GM19240 (cell line): ENCODE results near the gene UCKL1.

Experiments used
- DNase-seq: peaks from one replicate; pipeline ENCODE4 v3.0.0; 2011; ENCODE audit warnings: low spot score; ENCODE audit not compliant: insufficient read length

The UCKL1 gene

DNA sequence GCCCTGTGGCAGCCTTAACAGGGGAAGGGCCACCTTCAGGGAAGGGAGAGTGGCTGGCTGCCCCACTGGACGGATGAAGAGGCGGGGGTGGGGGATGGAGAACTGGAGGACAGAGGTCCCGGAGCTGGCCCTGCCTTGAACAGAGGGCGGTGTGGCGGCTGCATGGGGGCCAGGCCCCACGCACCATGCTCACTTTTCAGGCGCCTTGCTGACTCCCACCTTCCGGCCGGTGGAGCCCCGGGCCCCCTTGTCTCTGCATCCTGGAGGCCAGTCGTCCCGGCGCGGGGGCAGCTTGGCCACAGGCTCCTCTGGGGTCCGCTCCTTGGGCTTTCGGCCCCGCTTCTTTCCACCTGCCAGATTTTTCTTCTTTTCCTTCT lies 3.5 kb upstream of the UCKL1 start:
- DNase-seq = no peak

- no peak for DNase-seq
Measured at GRCh38 chr20:63958964-63959698, 2.9 kb upstream of the UCKL1 start.

DNA sequence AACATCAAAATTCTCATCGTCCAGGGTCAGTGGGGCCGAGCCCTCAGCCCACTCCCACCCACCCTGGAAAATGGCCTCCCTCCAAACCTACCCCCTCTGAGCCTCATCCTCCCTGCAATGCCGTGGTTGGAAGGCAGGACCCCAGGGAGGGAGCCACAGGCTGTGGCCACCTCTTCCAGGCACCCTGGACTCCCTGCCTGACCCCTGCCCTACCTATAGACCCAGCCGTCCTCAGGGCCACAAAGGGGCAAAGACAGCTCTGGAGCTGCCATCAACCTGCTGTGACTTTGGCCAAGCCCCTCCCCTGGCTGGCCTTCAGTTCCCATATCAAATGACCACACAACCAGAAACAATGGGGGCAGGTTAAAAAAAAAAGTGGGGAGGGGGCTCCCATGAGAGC lies 2.3 kb upstream of the UCKL1 start:
- DNase-seq = no peak

- DNase-seq = no peak
Measured at GRCh38 chr20:63957690-63958441, 1.6 kb upstream of the UCKL1 start.

GRCh38 chr20:63957004-63957689 lies 931 bp upstream of the UCKL1 start:
- peak; percentile 69 for DNase-seq

DNA sequence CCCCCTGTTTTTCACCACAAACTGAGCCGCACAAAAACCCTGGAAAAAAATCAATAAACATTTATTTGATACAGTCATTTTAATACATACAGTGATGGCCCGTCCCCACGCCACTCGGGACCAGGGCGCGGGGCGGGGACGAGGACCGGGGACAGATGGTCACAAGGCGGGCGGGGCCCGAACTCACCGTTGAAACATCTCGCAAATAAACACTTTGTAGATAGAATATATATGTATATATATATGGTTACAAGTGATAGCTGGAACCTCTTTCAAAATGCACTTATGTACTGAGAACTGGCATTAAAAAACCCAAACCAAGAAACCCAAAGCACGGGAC lies 418 bp upstream of the UCKL1 start:
- DNase-seq = no peak

DNA sequence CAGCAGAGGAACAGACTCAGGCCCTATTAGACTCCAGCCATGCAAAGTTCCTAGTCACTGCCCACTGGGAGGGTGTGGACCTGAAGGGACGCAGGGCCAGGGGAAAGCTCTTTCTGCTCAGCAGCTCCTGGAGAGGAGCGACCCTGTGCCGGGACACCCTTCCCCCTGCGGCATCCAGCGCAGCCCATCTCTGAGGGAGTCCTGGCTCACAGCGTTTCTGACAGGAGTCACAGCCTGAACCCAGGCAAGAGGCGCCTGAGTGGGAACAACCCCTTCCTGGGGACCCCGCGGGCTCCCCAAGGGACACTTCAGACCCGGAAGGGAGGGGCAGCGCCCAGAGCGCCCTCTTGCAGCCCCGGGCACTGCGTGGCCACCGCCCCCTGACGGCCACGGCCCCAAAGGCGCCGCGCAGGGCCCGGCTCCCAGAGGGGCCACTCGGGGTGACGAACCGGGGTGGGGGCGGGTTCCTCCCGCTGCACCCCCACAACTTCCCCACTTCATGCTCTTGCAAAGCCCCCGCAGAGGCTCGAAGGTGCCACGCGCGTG lies 862 bp downstream of the UCKL1 start:
- DNase-seq = peak; percentile 51

DNA sequence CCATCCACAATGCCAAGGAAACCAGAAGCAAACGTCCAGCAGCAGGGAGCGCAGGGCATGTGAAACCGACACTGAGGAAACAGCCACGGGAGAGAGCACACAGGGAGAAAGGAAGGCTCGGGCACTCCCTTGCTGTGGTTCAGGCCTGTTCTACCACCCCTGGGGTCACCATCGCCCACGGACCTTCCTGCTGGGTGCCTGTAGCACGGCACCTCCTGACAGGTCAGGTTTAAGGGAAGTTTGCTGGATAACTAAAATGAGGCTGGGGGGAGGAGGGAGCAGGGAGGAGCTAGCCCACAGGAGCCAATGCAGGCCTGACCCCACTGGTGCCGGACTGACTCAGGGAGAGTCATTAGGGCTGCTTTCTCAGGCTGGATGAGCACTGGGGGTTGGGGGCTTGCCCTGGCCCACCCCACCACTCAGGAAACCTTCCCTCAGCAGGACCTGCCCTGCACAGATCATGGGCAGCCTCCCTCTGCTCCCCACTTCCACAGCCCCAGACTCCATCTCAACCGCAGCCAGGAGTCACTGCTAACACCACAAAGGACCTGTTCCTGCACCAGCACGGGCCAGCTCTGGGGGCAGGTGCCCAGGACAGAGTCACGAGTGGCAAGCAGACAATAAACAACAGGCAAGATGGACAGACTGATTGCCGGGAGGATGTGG lies 2.3 kb downstream of the UCKL1 start:
- DNase-seq = no peak

- no peak for DNase-seq
Measured at GRCh38 chr20:63952769-63953168, 3.4 kb downstream of the UCKL1 start.

- no peak for DNase-seq
Measured at GRCh38 chr20:63952210-63952535, 4.0 kb downstream of the UCKL1 start.

DNA sequence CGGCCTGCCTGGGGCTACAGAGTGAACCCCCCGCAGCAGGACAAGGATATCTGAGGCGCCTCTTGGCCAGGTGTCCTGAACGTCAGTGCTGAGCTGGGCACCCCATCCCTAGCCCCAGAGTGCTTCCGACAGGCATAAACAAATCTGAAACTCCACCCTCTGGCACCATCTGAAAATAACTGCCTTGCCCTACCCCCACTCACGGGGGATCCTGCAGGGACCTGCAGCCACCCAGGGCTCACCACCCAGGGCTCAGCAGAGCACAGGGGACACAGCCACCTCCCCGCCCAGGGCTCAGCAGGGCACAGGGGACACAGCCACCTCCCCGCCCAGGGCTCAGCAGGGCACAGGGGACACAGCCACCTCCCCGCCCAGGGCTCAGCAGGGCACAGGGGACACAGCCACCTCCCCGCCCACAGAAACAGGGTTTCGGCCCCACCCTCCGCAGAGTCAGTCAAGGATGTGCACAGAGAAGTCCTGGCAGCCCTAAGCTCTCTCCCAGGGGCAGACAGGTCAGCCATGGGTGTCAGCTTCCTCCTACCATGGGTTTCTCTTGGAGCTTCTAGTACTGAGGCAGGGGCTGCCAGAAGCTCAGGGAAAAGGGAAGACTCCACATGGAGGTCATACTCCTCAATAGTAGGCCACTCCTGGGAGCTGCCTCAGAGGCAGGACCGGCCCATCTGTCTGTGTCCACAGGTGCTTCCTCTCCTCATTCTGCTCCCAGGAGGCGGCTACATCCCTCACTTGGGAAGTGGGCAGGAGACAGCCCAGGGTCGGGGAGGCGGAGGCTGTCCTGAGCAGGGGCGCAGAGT lies 4.6 kb downstream of the UCKL1 start:
- DNase-seq = no peak

DNA sequence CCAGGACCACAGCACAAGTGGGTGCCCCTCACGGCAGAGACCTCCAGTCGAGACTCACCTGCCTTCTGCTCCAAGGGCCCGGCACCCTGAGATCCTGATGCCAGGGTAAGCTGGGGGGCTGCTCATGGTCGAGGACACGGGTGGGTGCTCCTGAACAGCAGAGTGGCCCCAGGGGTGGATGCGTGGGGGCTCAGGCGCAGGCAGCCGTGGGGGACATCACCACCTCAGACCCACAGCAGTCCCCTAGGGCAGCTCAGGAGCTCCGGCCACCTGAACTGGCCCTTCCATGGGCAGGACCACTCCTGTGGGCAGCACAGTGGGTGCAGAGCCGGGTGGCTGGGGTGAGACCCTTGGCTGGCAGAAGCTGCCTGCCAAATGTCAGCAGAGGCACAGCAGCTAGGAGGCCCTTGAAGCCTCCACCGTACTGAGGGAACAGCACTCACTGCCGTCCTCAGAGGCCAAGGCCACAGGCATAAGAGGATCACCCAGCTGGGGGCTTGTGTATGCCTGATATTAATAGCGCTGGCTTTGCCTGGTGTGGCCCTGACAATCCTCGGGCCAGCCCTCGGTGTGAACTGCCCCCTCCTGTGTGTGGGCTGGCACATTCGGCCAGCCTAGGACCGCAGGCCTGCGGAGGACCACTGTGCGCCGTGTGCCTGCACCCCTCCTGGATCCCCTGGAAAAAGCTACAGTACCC lies 5.4 kb downstream of the UCKL1 start:
- DNase-seq = no peak

DNA sequence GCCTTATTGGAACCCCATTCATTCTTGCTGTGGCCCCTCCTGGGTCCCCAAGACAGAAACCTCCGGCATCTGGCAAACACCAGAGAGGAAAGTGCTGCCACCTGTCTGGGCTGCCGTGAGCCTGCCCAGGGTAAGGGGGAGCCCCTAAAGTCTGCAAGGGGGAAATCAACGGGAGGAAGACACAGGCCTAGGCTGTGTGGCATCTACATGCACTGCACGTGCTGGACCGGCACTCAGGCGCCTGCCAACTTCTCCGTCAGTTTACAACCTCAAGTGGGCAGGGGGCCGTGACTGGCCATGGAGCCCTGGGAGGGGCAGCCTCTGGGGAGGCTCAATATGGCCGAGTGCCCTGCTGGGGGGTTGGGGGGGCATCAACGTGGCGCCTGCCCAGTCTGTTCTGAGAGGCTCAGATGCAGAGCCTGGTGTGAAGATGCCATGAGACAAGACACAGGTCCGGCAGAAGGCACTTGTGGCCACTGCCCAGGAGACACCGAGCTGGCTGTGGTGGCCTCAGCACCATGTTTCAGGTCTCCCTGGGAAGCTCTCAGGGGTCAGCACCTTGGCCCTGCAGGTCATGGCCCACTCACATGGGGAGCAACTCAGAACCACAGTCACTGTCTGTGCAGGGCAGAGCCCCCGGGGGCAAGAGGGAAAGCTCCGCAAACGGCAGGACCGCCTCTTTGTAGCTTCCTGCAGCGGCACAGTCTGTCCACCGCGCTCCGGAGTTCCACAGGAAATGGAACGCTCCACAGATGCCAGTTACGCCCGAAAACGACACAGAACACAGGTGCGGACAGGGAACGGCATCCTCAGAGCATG lies 8.4 kb downstream of the UCKL1 start:
- DNase-seq = no peak

DNA sequence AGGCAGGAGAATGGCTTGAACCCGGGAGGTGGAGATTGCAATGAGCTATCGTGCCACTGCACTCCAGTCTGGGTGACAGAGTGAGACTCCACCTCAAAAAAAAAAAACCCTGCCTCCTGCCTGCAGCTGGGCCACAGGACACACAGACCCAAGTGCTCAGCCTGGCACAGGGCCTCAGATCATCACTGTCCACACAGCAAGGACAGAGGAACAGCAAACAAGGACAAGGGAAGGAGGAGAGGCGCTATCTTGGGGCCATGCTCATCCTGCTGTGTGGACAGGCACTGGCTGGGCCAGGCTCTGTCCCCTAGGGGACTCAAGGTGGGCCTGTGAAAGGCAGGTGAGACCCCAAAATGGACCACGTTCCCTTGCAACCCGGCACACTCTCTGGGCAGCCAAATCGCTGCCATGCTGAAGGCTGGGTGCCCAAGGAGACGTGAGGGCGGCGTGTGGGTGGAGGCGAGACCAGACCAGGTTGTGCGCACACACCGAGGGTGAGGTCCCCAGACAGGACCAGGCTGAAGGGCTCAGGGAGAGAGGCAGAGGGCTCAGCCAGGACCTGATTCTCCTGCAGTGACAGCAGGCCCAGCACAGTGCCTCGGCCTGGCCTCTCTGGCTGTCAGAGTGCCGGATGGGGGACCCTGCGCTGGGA lies 9.1 kb downstream of the UCKL1 start:
- DNase-seq = no peak

GRCh38 chr20:63945921-63946920 lies 10.0 kb downstream of the UCKL1 start:
- no peak for DNase-seq

DNA sequence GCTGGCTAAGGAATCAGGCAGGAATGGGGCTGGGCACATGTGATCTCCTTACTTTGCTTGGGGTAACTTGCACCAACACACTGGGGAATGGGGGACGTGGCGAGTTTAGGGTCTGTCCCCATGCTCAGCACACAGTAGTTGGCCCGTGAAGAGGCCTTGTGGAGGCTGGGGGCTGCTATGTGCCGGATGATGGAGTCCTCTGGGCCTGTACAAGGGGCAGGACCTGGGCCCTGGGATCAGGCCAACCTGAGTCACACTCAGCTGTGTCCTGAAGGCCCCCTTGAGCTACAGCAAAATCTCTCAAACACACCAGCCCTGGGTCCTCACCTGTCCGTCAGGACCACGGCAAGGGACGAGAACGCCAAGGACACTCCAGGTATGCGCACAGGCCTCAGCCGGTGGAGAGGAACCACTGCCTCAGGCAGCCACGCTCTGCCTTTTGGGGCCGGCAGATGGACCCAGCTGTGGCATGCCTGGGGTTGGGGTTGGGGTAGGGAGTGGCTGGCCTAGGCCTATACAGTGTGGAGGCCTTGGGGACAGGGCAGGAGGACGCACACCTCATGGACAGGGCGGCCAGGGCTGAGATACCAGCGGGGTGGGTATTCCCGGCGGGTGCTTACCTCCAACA lies 11.1 kb downstream of the UCKL1 start:
- no peak for DNase-seq
